ENCODE data around the gene BDH1.

The BDH1 gene

GRCh38 chr3:197542741-197543454 lies 12.9 kb downstream of the BDH1 start:
- H3K4me2 ChIP-seq (ENCODE audit: insufficient read depth, low read length) = no peak overlapping the region
- no peak for ATAC-seq (ENCODE audit: insufficient read depth, low read depth)
- no peak overlapping the region for H3K27ac ChIP-seq (ENCODE audit: low read length)

GRCh38 chr3:197541756-197542539 lies 13.8 kb downstream of the BDH1 start:
- no peaks in the 10 kb centered on the region for H3K4me1 ChIP-seq (ENCODE audit: insufficient read depth, low read length)
- no peak overlapping the region for H3K9ac ChIP-seq (ENCODE audit: low read depth, low read length)
- H3K27me3 ChIP-seq (ENCODE audit: insufficient read depth, low read length, poor library complexity) = no peaks in the 10 kb centered on the region
- H3K36me3 ChIP-seq (ENCODE audit: insufficient read depth, low read length) = peaks cover 91% of the 10 kb centered on the region
- H3K27ac ChIP-seq (ENCODE audit: low read length) = no peak overlapping the region
- no peak overlapping the region for H3K4me3 ChIP-seq (ENCODE audit: low read depth in 1 of 2, low read length in 2 of 2)
- no peak for TF ChIP-seq CTCF (IDR thresholded peaks at IDR 0.05; ENCODE audit: borderline replicate concordance, extremely low read depth, low read length, poor library complexity, severe bottlenecking)
- no peak for TF ChIP-seq EZH2 (IDR thresholded peaks at IDR 0.05; ENCODE audit: borderline replicate concordance, low read depth, low read length, severe bottlenecking)
- no peaks in the 10 kb centered on the region for H3K9me3 ChIP-seq (ENCODE audit: insufficient read depth, low read length, severe bottlenecking)
- H4K20me1 ChIP-seq (ENCODE audit: insufficient read depth, low read length) = peaks cover 39% of the 10 kb centered on the region
- peaks cover 55% of the 10 kb centered on the region for H3K79me2 ChIP-seq (ENCODE audit: insufficient read depth, low read length)
- DNase-seq (no peak), ATAC-seq (ENCODE audit: insufficient read depth, low read depth) (no peak)
- H3K4me2 ChIP-seq (ENCODE audit: insufficient read depth, low read length) = no peak overlapping the region
- H2AFZ ChIP-seq (ENCODE audit: low read depth, low read length) = no peak overlapping the region

More at GRCh38 chr3:197542741-197543454, 12.9 kb downstream of the BDH1 start:
- H4K20me1 ChIP-seq (ENCODE audit: insufficient read depth, low read length) = peaks cover 48% of the 10 kb centered on the region
- H3K9me3 ChIP-seq (ENCODE audit: insufficient read depth, low read length, severe bottlenecking) = no peaks in the 10 kb centered on the region
- H3K27me3 ChIP-seq (ENCODE audit: insufficient read depth, low read length, poor library complexity) = no peaks in the 10 kb centered on the region
- no peak overlapping the region for H3K9ac ChIP-seq (ENCODE audit: low read depth, low read length)
- no peaks in the 10 kb centered on the region for H3K4me1 ChIP-seq (ENCODE audit: insufficient read depth, low read length)
- H3K4me3 ChIP-seq (ENCODE audit: low read depth in 1 of 2, low read length in 2 of 2) = no peak overlapping the region
- TF ChIP-seq CTCF (IDR thresholded peaks at IDR 0.05; ENCODE audit: borderline replicate concordance, extremely low read depth, low read length, poor library complexity, severe bottlenecking) = no peak
- TF ChIP-seq EZH2 (IDR thresholded peaks at IDR 0.05; ENCODE audit: borderline replicate concordance, low read depth, low read length, severe bottlenecking) = no peak
- no peak for DNase-seq
- H3K79me2 ChIP-seq (ENCODE audit: insufficient read depth, low read length) = peaks cover 64% of the 10 kb centered on the region
- H3K36me3 ChIP-seq (ENCODE audit: insufficient read depth, low read length) = peaks cover 92% of the 10 kb centered on the region
- H2AFZ ChIP-seq (ENCODE audit: low read depth, low read length) = no peak overlapping the region

- Histone ChIP-seq H2AFZ (ENCODE audit: low read depth, low read length) (no peak overlapping the region), H3K9me3 (ENCODE audit: insufficient read depth, low read length, severe bottlenecking) (no peaks in the 10 kb centered on the region), H3K4me3 (ENCODE audit: low read depth in 1 of 2, low read length in 2 of 2) (no peak overlapping the region), H3K9ac (ENCODE audit: low read depth, low read length) (no peak overlapping the region), H3K36me3 (ENCODE audit: insufficient read depth, low read length) (peaks cover 87% of the 10 kb centered on the region), H3K79me2 (ENCODE audit: insufficient read depth, low read length) (peaks cover 48% of the 10 kb centered on the region), H3K4me1 (ENCODE audit: insufficient read depth, low read length) (no peaks in the 10 kb centered on the region), H4K20me1 (ENCODE audit: insufficient read depth, low read length) (peaks cover 29% of the 10 kb centered on the region), H3K27ac (ENCODE audit: low read length) (no peak overlapping the region), H3K4me2 (ENCODE audit: insufficient read depth, low read length) (no peak overlapping the region), H3K27me3 (ENCODE audit: insufficient read depth, low read length, poor library complexity) (no peaks in the 10 kb centered on the region)
- DNase-seq (no peak), ATAC-seq (ENCODE audit: insufficient read depth, low read depth) (no peak)
- TF ChIP-seq CTCF (IDR thresholded peaks at IDR 0.05; ENCODE audit: borderline replicate concordance, extremely low read depth, low read length, poor library complexity, severe bottlenecking) (no peak), EZH2 (IDR thresholded peaks at IDR 0.05; ENCODE audit: borderline replicate concordance, low read depth, low read length, severe bottlenecking) (no peak)
Measured at GRCh38 chr3:197540961-197541377, 14.8 kb downstream of the BDH1 start.

Data from DND-41 (cell line).